Tibial nerve (tissue), 4 donors: Measurements from ENCODE around the gene PPP1R16B. TPM values are rescaled to one million over a fixed set of nuclear protein-coding genes. Genes with fewer than 3 reads are reported as not detected.

ENCODE experiments used
- DNase-seq, 2 donors: peaks; one replicate each; pipeline ENCODE4 v3.0.0-alpha.2; 2019; ENCODE audit warnings: low spot score in 2 of 2
- H3K27ac ChIP-seq, 4 donors: fragments of 200-600 bp; sonication (generic) in 3 of 4; one replicate each; pipeline ENCODE4 v1.5.1; 2017 to 2019; ENCODE audit warnings: mild to moderate bottlenecking in 1 of 4
- H3K27me3 ChIP-seq, 2 donors: fragments of 200-600 bp; sonication (generic) in 1 of 2; one replicate each; pipeline versions ENCODE4 v1.5.1 to v1.6.0; 2017 to 2019
- H3K36me3 ChIP-seq, 3 donors: fragments of 200-600 bp; sonication (generic); one replicate each; pipeline ENCODE4 v1.5.1; 2018 to 2019
- H3K4me1 ChIP-seq, 4 donors: fragments of 200-600 bp; sonication (generic) in 3 of 4; one replicate each; pipeline ENCODE4 v1.5.1; 2017 to 2019
- H3K4me3 ChIP-seq, 4 donors: fragments of 200-600 bp; sonication (generic) in 3 of 4; one replicate each; pipeline ENCODE4 v1.5.1; 2017 to 2019; ENCODE audit warnings: mild to moderate bottlenecking in 1 of 4, moderate library complexity in 1 of 4
- H3K9me3 ChIP-seq, 4 donors: fragments of 200-600 bp; sonication (generic) in 3 of 4; one replicate each; pipeline ENCODE4 v1.5.1; 2017 to 2019
- CTCF ChIP-seq, 5 experiments: fragments of 200-600 bp in 3 of 5; fragments of 450-650 bp in 2 of 5; sonication (generic) in 3 of 5; IDR thresholded peaks; one replicate each; pipeline ENCODE4 v1.5.1; 2016 to 2019; ENCODE audit warnings: antibody characterized with exemption in 5 of 5, mild to moderate bottlenecking in 3 of 5, moderate library complexity in 2 of 5
- EP300 ChIP-seq, 2 donors: sonication (generic); formaldehyde crosslinking; IDR thresholded peaks; one replicate each; pipeline ENCODE4 v1.6.1; 2017; ENCODE audit warnings: antibody characterized with exemption in 2 of 2, mild to moderate bottlenecking in 1 of 2
- POLR2A ChIP-seq, 2 donors: fragments of 450-650 bp; IDR thresholded peaks; one replicate each; pipeline ENCODE4 v1.6.1; 2017; ENCODE audit warnings: antibody characterized with exemption in 2 of 2, mild to moderate bottlenecking in 2 of 2, moderate library complexity in 2 of 2
- WGBS, 2 donors: methylation state at CpG; one replicate each; pipeline ENCODE4 v1.1.5; 2018; 5-methylcytosine and 5-hydroxymethylcytosine counted together
- total RNA-seq, 4 donors: library from RNA; depleted of rRNA; stranded (reverse); fragments of >200 nt; gene quantifications; one replicate each; pipeline ENCODE4 v1.1.0, GENCODE V29; 2016

Gene PPP1R16B
- total RNA-seq, 4 donors from 2014 or later, result 2.1 to 5.7 (median 4.6) TPM

GRCh38 chr20:38915355-38915754, 109.9 kb downstream of the PPP1R16B start:
- DNase-seq, result no peak
- 94 to 97% methylated on average over 7 of the region's 7 CpGs for WGBS, 2 donors
- H3K27ac ChIP-seq, result no peak overlapping the region
- no peaks in the 10 kb centered on the region for H3K4me1 ChIP-seq
- no peaks in the 10 kb centered on the region for H3K27me3 ChIP-seq
- peaks cover 0 to 8% (median 0%) of the 10 kb centered on the region in 3 donors for H3K36me3 ChIP-seq
- no peak for TF ChIP-seq POLR2A (IDR thresholded peaks at IDR 0.05)
- no peak for TF ChIP-seq EP300 (IDR thresholded peaks at IDR 0.05)
- no peak for TF ChIP-seq CTCF (IDR thresholded peaks at IDR 0.05)
- H3K9me3 ChIP-seq, result no peaks in the 10 kb centered on the region
- H3K4me3 ChIP-seq, result no peak overlapping the region

GRCh38 chr20:38917657-38918056, 112.2 kb downstream of the PPP1R16B start:
- TF ChIP-seq EP300 (IDR thresholded peaks at IDR 0.05), result no peak
- TF ChIP-seq POLR2A (IDR thresholded peaks at IDR 0.05), result no peak
- TF ChIP-seq CTCF (IDR thresholded peaks at IDR 0.05), result no peak
- Histone ChIP-seq H3K36me3 (peaks cover 0 to 8% (median 0%) of the 10 kb centered on the region in 3 donors), H3K4me1 (no peaks in the 10 kb centered on the region), H3K27me3 (no peaks in the 10 kb centered on the region), H3K27ac (no peak overlapping the region), H3K9me3 (no peaks in the 10 kb centered on the region), H3K4me3 (no peak overlapping the region)
- WGBS, 2 donors, result 64 to 70% methylated on average over 4 of the region's 4 CpGs
- no peak for DNase-seq

- WGBS, 2 donors, result 95 to 97% methylated on average over 16 to 19 of the region's 19 CpGs
- DNase-seq, result no peak
- no peak overlapping the region for H3K27ac ChIP-seq
Observed at GRCh38 chr20:38918172-38918571, 112.7 kb downstream of the PPP1R16B start.

DNA sequence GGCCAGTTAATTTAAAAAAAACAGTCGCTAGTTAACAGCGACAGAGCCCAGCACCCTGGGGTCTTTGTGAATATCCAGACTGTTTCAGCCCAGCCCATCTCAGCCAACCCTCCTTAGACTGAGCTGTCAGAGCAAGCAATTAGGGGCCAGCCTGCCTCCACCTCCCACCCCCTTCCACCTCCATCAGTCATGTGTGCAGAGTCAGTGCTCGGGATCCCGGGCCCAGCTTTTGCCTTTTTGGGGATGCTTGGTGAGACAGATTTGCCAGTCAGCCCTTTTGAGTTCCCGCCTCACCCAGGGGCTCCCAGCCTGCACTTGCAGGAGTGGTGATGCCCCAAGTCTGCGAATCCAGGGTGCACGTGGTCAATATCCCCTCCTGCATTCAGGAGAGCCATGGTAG, 114.2 kb downstream of the PPP1R16B start:
- no peaks in the 10 kb centered on the region for H3K4me1 ChIP-seq
- DNase-seq, result no peak
- no peaks in the 10 kb centered on the region for H3K27me3 ChIP-seq
- H3K36me3 ChIP-seq, result peaks cover 0 to 8% (median 0%) of the 10 kb centered on the region in 3 donors
- no peak overlapping the region for H3K27ac ChIP-seq
- 59 to 62% methylated on average over 7 of the region's 7 CpGs for WGBS, 2 donors
- H3K9me3 ChIP-seq, result no peaks in the 10 kb centered on the region
- no peak overlapping the region for H3K4me3 ChIP-seq
- TF ChIP-seq POLR2A (IDR thresholded peaks at IDR 0.05) (no peak), EP300 (IDR thresholded peaks at IDR 0.05) (no peak), CTCF (IDR thresholded peaks at IDR 0.05) (no peak)

More at GRCh38 chr20:38918172-38918571, 112.7 kb downstream of the PPP1R16B start:
- Histone ChIP-seq H3K27me3 (no peaks in the 10 kb centered on the region), H3K4me1 (no peaks in the 10 kb centered on the region), H3K36me3 (peaks cover 0 to 8% (median 0%) of the 10 kb centered on the region in 3 donors), H3K9me3 (no peaks in the 10 kb centered on the region), H3K4me3 (no peak overlapping the region)
- TF ChIP-seq EP300 (IDR thresholded peaks at IDR 0.05) (no peak), POLR2A (IDR thresholded peaks at IDR 0.05) (no peak), CTCF (IDR thresholded peaks at IDR 0.05) (no peak)

DNA sequence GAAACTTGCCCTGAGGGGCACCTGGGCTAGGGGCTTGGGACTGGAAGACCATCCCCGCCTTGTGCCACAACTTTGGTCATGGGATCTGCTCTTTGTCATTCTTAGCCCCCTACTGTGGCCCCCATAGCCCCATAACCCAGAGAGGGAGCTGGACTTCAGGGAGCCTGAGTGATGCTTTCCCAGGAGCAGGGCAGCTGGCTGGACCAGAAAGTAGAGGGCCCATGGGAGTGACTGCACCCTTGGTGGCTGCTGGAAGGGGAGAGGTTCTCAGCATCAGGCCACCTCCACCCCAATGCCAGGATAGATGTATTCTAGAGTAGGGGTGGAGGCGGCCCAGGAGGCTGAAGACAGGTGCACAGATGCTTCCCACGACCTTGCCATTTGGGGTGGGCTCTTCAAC, 114.9 kb downstream of the PPP1R16B start:
- H3K27ac ChIP-seq, result no peak overlapping the region
- TF ChIP-seq EP300 (IDR thresholded peaks at IDR 0.05), result no peak
- TF ChIP-seq POLR2A (IDR thresholded peaks at IDR 0.05), result no peak
- TF ChIP-seq CTCF (IDR thresholded peaks at IDR 0.05), result no peak
- H3K4me1 ChIP-seq, result no peaks in the 10 kb centered on the region
- 77 to 91% methylated on average over 3 of the region's 3 CpGs for WGBS, 2 donors
- H3K9me3 ChIP-seq, result no peaks in the 10 kb centered on the region
- H3K36me3 ChIP-seq, result peaks cover 0 to 8% (median 0%) of the 10 kb centered on the region in 3 donors
- no peak overlapping the region for H3K4me3 ChIP-seq
- H3K27me3 ChIP-seq, result no peaks in the 10 kb centered on the region
- no peak for DNase-seq
